Mononuclear cell (primary cell): ENCODE results near the gene IQCK. TPM values are rescaled to one million over a fixed set of nuclear protein-coding genes. Genes with fewer than 3 reads are reported as not detected.

ENCODE experiments used
- H3K27me3 ChIP-seq: 2 replicates; pipeline ENCODE4 v1.6.0; 2011; ENCODE audit warnings: low read length, control low read depth; ENCODE audit not compliant: insufficient read depth
- H3K4me1 ChIP-seq: 2 replicates; pipeline ENCODE4 v1.5.1; 2011; ENCODE audit warnings: mild to moderate bottlenecking, low read length, control low read depth; ENCODE audit not compliant: insufficient read depth
- H3K4me3 ChIP-seq: 2 replicates; pipeline ENCODE4 v1.5.1; 2011; ENCODE audit warnings: mild to moderate bottlenecking, low read length, moderate library complexity
- H3K9me3 ChIP-seq: 2 replicates; pipeline ENCODE4 v1.5.1; 2011; ENCODE audit warnings: low read depth, mild to moderate bottlenecking, control low read depth, low read length
- total RNA-seq: library from RNA; depleted of rRNA; stranded (reverse); fragments of >200 nt; gene quantifications from one replicate; pipeline ENCODE4 v1.2.3, GENCODE V29; 2012

IQCK gene
- total RNA-seq, 1 donor, result 1.9 TPM

DNA sequence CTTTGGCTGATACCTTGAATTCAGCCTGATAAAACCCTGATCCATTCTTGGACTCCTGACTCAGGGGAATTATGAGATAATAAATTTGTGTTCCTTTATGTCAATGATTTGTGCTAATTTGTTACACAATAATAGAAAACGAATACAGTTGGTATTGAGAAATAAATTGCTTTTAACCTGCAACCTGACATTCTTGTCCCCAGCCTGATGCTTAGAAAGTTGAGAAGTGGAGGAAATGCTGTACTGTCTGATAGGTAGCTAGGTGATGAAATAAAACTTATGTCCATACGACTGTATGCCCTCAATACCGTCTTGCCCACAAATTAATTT is 10.5 kb downstream of the IQCK start:
- Histone ChIP-seq H3K4me3 (no peak overlapping the region), H3K27me3 (no peaks in the 10 kb centered on the region), H3K9me3 (no peaks in the 10 kb centered on the region), H3K4me1 (no peaks in the 10 kb centered on the region)

DNA sequence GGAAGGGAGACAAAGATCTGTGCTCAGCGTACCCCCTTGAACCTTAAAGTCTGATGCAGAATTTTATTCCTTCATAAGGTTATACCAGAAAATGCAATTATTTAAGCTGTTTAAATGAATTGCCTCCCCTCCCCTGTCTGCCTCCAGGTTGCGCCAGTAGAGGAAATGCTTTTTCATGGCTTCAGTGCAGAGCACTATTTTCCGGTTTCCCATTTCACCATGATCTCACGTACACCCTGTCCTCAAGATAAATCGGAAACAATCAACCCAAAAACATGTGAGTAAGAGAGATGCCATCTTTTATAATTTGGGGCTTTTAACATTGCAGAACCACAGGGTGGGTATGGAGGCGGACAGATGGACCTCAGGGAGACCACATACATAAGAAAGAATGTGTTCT is 15.5 kb downstream of the IQCK start:
- H3K4me3 ChIP-seq, result no peak overlapping the region
- no peaks in the 10 kb centered on the region for H3K4me1 ChIP-seq
- no peaks in the 10 kb centered on the region for H3K9me3 ChIP-seq
- H3K27me3 ChIP-seq, result no peaks in the 10 kb centered on the region

DNA sequence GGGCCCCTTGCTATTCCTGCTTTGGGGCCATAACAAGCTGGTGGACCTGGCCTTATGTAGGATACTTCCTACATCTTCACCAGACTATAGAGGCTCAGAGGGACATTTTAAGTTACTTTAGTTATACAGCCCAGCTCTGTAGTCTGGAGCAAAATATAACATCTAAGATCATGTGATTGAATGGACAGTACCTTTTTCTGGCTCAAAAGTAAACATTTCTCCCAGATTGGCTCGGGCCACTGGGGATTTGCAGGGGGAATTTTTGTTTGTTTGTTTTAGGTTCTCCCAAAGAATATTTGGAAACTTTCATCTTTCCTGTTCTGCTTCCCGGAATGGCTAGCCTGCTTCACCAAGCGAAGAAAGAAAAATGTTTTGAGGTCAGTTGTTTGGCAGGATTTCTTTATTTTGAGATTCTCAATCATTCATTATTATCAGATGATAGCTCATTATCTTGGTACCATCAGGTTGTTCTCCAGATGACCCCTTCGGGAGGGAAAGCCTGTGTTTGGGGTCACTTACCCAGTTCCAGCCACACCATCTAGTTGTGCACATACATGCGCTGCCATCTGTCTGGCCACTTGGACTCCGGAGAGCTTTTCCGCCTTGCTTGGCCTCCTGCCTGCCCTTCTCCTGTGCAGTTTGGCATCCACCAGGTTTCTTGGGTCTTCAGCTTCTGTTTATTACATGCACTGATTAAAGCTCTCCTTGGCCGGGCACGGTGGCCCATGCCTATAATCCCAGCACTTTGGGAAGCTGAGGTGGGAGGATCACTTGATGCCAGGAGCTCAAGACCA is 17.2 kb downstream of the IQCK start:
- Histone ChIP-seq H3K27me3 (no peaks in the 10 kb centered on the region), H3K4me1 (no peaks in the 10 kb centered on the region), H3K9me3 (no peaks in the 10 kb centered on the region), H3K4me3 (no peak overlapping the region)

DNA sequence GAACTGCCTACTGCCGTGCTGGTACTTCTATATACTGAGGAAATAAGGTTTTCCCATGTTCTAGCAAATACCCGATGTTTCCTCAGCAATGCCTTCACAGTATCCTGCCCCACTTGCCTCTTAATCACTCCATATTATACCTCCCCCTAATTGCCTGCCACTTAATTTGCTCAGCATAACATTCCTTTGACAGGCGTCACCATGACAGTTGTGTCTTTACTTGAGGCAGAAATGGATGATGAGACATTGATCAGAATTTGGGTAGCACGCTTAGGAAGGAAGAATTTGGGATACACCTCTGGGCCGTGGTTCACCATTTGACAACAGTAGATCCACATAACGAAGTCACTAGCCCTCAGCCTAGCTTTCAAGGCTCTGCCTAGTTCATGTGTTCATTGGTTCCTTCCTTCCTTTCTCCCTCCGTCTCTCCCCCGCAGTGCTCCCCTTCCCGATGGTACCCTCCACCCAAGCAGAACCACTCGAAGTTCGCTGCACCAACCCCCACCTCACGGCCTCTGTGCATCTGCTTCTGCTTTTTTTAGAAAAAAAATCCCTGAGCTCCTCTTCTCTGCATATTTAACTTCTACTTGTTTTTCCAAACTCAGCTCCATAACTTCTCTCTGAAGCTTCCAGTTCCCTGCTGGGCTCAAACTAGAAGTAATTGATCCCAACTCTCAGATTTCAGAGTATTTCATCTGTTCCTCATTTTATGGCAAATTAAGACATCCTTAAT is 19.4 kb downstream of the IQCK start:
- H3K27me3 ChIP-seq, result no peaks in the 10 kb centered on the region
- H3K4me1 ChIP-seq, result no peaks in the 10 kb centered on the region
- H3K4me3 ChIP-seq, result no peak overlapping the region
- H3K9me3 ChIP-seq, result no peaks in the 10 kb centered on the region

DNA sequence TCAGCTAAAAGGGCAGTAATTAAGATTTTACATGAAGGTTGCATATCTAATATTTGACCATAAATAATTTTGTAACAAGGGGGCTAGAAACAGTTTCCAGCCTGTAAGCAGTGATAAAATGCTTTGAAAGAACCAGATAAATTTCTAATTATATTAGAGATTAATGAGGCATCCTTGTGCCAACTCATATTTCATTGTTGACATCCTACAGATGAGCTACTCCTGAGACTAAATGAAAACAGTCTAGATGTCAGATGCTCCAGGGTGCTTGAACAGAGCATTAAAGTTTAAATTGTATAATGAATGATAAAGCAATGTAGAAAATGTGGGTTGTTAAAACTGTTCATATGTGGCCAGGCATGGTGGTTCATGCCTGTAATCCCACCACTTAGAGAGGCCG is 23.3 kb downstream of the IQCK start:
- Histone ChIP-seq H3K4me3 (no peak overlapping the region), H3K9me3 (no peaks in the 10 kb centered on the region), H3K4me1 (no peaks in the 10 kb centered on the region), H3K27me3 (no peaks in the 10 kb centered on the region)

DNA sequence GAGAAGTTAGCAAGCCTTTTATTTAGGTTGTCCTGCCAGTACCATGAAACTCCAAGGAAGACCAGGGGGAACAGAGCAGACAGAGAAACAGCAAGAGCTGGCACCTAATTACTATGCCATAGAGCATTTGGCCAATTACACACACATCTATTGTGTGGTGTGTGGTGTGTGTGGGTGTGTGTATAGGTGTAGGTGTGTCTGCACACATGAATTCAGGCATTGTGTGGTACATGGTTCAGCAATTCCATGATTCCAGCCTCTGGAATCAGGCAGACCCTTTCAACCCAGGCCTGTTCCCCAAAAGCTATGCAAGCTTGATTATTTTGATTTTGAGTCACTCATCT is 25.7 kb downstream of the IQCK start:
- Histone ChIP-seq H3K27me3 (no peaks in the 10 kb centered on the region), H3K4me1 (no peaks in the 10 kb centered on the region), H3K9me3 (no peaks in the 10 kb centered on the region), H3K4me3 (no peak overlapping the region)

DNA sequence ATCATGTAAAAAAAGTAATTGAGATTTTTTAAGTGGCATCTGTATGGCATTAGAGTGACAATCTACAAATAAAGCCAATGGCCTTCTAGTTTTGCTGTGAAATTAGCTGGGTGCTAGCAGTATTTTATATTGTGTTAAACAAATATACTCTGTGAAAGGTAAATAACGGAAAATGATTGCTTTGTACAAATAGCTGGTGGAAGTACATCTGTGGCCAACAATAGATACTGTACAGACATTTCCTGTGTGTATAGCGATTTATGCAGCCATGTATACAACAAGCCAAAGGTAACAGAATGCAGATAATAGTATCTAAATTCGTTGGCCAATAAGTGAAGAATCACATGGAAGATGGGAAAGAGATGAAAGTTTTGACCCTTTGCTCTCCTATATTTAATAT is 26.6 kb downstream of the IQCK start:
- Histone ChIP-seq H3K4me1 (no peaks in the 10 kb centered on the region), H3K27me3 (no peaks in the 10 kb centered on the region), H3K4me3 (no peak overlapping the region), H3K9me3 (no peaks in the 10 kb centered on the region)

DNA sequence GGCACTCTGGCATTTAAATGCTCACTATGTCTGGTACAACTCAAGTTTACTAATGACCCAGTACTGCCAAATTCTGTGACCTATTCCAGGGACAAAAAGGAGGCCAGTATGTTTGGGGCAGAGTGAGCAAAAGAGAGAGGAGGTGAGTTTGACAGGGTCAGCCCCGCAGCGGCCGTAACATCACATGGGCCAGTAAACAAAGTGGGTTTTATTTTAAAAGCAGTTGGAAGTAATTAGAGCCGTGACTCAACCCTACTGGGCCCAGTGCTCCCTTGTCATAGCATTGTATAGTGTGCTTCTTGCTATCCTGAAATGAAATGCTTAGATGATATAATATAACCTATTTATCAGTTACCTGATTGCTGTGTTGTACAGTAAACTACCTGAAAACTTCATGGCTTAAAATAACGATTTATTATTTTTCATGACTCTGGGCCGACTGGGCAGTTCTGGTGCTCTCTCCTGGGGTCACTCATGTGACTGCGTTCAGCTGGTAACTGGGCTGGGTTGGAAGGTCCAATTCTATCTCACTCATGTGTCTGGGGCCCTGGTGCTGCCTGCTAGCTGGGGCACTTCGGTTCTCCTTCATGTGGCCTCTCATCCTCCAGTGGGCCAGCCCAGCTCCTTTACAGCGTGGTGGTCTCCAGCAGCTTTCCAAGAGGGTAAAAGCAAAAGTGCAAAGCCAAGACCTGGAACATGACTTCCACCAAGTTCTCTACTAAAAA is 27.4 kb downstream of the IQCK start:
- H3K27me3 ChIP-seq, result no peaks in the 10 kb centered on the region
- no peaks in the 10 kb centered on the region for H3K4me1 ChIP-seq
- no peaks in the 10 kb centered on the region for H3K9me3 ChIP-seq
- H3K4me3 ChIP-seq, result no peak overlapping the region

DNA sequence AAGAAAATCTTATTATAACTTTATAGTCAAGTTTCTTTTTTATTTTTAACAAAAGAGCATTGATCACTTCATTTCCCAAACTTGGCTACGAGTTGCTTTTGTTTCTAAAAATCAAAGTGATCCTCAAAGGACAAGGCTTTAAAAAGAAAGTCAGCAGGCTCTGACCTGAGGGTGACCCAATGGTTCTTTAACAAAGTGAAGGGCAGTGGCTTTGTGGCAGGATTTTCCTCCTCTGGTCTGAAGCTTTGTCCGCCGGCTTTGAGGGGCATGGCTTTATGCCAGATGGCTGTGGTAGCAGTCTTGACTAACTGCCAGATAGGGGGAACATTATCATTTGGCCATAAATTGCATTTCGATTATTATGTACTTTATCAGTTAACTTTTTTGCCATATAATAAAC is 28.5 kb downstream of the IQCK start:
- no peaks in the 10 kb centered on the region for H3K27me3 ChIP-seq
- no peaks in the 10 kb centered on the region for H3K9me3 ChIP-seq
- no peaks in the 10 kb centered on the region for H3K4me1 ChIP-seq

DNA sequence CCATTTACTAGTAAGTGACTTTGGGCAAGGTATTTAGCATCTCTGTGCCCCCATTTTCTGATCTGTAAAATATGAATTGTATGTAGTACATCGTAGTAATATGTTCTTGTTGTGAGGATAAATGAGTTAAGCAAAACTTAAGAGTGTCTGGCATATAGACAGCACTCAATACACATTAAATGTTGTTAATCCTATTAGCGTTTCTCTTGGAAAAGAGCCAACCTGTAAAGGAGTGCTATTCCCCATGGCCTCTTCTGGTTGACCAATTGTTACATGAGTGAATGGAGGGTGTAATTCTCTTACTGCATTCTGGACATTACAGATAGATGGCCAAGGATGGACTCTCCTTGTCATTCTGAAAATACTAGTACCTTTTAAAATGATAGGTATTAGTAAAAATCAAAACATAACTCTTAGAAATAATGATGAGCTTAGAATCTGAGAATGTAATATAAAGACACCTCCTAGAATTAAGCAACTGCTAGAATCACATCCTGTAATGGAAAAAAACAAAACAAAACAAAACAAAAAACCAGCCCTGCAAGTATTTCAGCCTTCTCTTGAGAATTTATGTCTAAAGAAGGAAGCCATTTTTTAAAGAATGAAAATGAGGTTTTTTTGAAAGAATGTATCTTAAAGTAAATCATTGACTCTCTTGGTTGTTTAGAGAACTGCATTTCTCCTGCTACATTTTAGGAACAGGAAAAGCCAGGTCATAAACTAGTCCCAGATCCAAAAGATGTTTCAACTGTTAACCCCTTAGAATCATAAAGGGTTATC is 30.5 kb downstream of the IQCK start:
- H3K9me3 ChIP-seq, result no peaks in the 10 kb centered on the region
- no peak overlapping the region for H3K4me3 ChIP-seq

More for the DNA sequence above, 28.5 kb downstream of the IQCK start:
- H3K4me3 ChIP-seq, result no peak overlapping the region

DNA sequence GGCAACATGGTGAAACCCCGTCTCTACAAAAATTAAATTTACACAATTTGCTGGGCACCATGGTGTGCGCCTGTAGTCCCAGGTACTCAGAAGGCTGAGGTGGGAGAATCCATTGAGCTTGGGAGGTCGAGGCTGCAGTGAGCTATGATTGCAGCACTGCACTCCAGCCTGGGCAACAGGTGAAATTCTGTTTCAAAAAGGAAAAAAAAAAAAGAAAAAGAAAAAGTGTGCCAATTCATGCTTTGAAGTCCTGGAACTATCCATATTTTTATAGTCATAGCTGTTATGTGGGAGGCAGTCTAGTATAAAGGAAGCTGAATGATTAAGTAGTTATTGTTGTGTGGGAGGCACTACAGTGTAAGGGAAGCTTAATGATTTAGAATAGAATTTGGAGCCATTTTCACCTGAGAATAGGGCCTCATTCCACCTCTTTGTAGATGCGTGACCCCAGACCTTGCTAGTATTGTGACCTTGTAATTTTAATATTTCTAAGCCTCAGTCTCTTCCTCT is 31.6 kb downstream of the IQCK start:
- Histone ChIP-seq H3K27me3 (no peaks in the 10 kb centered on the region), H3K9me3 (no peaks in the 10 kb centered on the region), H3K4me3 (no peak overlapping the region), H3K4me1 (no peaks in the 10 kb centered on the region)

More for the DNA sequence above, 30.5 kb downstream of the IQCK start:
- no peaks in the 10 kb centered on the region for H3K4me1 ChIP-seq
- no peaks in the 10 kb centered on the region for H3K27me3 ChIP-seq

DNA sequence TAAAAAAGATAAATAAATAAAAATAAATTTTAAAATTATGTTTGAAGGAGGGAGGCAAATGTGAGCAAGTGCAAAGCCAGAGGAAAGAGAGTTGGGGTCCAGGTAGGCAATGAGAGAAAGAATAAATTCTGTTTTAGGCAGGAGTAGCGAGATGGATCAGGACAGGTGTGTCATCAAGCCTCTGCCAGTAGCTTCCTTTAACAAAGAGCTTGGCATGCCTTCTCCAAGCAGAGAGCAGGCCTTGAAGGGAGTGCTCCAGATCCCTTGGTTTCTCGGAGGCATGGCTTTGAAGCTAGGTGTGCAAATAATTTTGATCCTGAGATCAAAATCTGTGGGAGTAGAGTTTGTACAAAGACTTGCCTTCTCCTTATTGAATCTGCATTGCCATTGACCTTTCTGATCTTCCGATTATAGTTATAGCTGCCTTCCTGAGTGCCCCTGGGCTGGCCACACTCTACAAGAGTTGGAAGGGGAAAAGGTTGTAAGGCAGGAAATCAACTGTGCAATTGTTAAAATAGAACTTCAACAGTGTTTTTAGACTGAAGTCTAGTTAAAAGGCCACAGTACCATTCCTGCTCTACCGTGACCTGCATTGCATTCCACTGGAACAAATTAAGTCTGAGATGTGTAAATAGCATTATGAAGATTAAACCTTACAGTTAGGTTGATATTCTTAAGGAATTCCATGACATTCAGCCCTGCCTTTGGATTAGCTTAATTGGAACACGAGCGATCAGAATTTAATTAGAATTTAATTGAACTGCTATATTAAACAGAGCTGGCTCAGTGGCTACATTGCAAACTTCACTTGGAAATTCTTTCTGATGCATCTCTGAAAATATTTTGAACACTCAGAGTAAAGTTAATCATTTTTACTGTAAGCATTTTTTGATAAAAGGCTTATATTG is 33.7 kb downstream of the IQCK start:
- no peaks in the 10 kb centered on the region for H3K9me3 ChIP-seq
- H3K4me3 ChIP-seq, result no peak overlapping the region
- no peaks in the 10 kb centered on the region for H3K27me3 ChIP-seq
- H3K4me1 ChIP-seq, result no peaks in the 10 kb centered on the region

DNA sequence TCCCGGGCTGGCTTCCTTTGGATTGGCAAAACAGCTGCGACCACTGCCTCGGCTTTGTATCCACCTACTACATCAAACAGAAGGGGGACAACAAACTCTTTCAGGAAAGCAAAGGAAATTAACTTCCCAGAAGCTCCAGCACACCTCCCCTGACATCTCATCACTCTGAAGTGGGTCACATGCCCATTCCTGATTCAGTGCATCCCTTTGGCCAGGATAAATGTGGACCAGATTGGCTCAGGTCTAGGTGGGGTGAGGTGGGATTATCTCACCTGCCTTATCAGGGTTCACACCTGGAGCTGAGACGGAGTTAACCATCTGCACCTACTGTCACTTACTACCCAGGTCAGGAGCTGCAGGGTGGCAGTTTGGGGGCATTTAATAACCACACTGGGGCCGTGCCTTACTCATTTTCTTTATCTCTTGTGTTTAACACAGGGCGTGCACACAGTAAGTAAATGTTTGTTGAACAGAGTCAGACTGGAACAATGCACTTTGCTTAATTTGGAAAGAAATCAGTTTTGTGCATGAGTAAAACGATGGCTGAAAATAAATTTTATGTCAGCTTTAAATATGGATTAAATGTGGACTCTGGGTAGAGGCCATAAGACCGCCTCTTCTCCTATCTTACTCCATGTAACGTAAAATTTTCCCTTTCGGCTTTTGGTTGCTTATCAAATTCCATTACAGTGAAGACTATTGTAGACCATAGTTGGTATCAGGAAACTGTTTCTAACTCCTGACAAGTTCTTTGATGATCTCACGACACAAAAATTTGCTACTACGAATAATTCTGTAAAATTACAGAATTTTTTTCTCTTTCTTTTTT is 36.0 kb downstream of the IQCK start:
- H3K4me3 ChIP-seq, result no peak overlapping the region

More for the DNA sequence above, 36.0 kb downstream of the IQCK start:
- no peaks in the 10 kb centered on the region for H3K27me3 ChIP-seq
- no peaks in the 10 kb centered on the region for H3K9me3 ChIP-seq
- peaks cover 3% of the 10 kb centered on the region for H3K4me1 ChIP-seq
